GM12864 (cell line): ENCODE data around the gene ECSIT.
"Not testable (repeated sequence)": the region's sequence is repeated elsewhere in the genome, so short reads cannot be mapped to it uniquely, and the experiment has no call there.

ENCODE experiments used
- DNase-seq: peaks from one replicate; pipeline ENCODE4 v3.0.0-alpha.2; 2011; ENCODE audit warnings: low read depth
- H3K4me3 ChIP-seq: 2 replicates; pipeline ENCODE4 v1.5.1; 2011; ENCODE audit warnings: mild to moderate bottlenecking, low read depth, low read length, control low read depth
- TF ChIP-seq, protein P1 (sequence below): IDR thresholded peaks from 2 replicates; pipeline ENCODE4 v1.5.1; 2011; ENCODE audit warnings: low read depth, mild to moderate bottlenecking, moderate library complexity, low read length, control low read depth, inconsistent platforms; ENCODE audit errors: missing control alignments

The ECSIT gene

GRCh38 chr19:11465600-11465999 is 63.3 kb downstream of the ECSIT start:
- no peak for DNase-seq
- no peak overlapping the region for H3K4me3 ChIP-seq

GRCh38 chr19:11464333-11465265 is 64.3 kb downstream of the ECSIT start:
- TF ChIP-seq, protein P1, sequence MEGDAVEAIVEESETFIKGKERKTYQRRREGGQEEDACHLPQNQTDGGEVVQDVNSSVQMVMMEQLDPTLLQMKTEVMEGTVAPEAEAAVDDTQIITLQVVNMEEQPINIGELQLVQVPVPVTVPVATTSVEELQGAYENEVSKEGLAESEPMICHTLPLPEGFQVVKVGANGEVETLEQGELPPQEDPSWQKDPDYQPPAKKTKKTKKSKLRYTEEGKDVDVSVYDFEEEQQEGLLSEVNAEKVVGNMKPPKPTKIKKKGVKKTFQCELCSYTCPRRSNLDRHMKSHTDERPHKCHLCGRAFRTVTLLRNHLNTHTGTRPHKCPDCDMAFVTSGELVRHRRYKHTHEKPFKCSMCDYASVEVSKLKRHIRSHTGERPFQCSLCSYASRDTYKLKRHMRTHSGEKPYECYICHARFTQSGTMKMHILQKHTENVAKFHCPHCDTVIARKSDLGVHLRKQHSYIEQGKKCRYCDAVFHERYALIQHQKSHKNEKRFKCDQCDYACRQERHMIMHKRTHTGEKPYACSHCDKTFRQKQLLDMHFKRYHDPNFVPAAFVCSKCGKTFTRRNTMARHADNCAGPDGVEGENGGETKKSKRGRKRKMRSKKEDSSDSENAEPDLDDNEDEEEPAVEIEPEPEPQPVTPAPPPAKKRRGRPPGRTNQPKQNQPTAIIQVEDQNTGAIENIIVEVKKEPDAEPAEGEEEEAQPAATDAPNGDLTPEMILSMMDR = no peak

More at GRCh38 chr19:11465600-11465999, 63.3 kb downstream of the ECSIT start:
- TF ChIP-seq, protein P1 = no peak

GRCh38 chr19:11463391-11463790 is 65.5 kb downstream of the ECSIT start:
- no peak for DNase-seq
- no peak overlapping the region for H3K4me3 ChIP-seq
- TF ChIP-seq, protein P1 = no peak

More at GRCh38 chr19:11464333-11465265, 64.3 kb downstream of the ECSIT start:
- no peak for DNase-seq
- H3K4me3 ChIP-seq = no peak overlapping the region

DNA sequence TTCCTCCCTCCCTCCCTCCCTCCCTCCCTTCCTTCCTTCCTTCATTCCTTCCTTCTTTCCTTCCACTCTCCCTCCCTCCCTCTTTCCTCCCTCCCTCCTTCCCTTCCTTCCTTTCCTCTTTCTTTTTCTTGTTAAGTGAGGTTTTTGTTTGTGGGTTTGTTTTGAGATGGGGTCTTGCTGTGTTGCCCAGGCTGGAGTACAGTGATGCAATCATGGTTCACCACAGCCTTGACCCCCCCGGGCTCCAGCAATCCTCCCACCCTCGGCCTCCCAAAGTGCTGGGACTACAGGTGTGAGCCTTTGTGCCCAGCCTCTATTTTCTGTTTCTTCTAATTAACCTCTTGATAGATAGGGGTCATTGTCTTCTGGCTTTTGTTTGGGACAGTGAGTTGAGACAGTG is 67.5 kb downstream of the ECSIT start:
- H3K4me3 ChIP-seq = no peak overlapping the region
- DNase-seq = no peak
- TF ChIP-seq, protein P1 = no peak

- TF ChIP-seq, protein P1 = peak; percentile 55
- H3K4me3 ChIP-seq = no peak overlapping the region
- no peak for DNase-seq
These were observed 68.7 kb downstream of the ECSIT start for GRCh38 chr19:11460207-11460606.

GRCh38 chr19:11458912-11459311 is 70.0 kb downstream of the ECSIT start:
- DNase-seq, H3K4me3 ChIP-seq: not testable (repeated sequence)

GRCh38 chr19:11458236-11458900 is 70.6 kb downstream of the ECSIT start:
- TF ChIP-seq, protein P1 = no peak
- no peak for DNase-seq

More at GRCh38 chr19:11458236-11458900, 70.6 kb downstream of the ECSIT start:
- no peak overlapping the region for H3K4me3 ChIP-seq
